Activated gamma-delta T cell treated with anti-CD3 and anti-CD28 coated beads, Interleukin-2, amount 50 U/mL, for 16 hours (primary cell): ENCODE measurements around the gene PPARGC1A.

Source experiments
- DNase-seq: peaks from one replicate; pipeline ENCODE4 v3.0.0-alpha.2; 2020; ENCODE audit warnings: low read depth

PPARGC1A gene

GRCh38 chr4:23773884-23774636, 115.8 kb downstream of the PPARGC1A start:
- DNase-seq, result no peak

GRCh38 chr4:23770011-23770410, 119.8 kb downstream of the PPARGC1A start:
- no peak for DNase-seq

- DNase-seq, result no peak
These were observed 120.4 kb downstream of the PPARGC1A start for GRCh38 chr4:23769406-23769805.

GRCh38 chr4:23768541-23768940, 121.3 kb downstream of the PPARGC1A start:
- no peak for DNase-seq

GRCh38 chr4:23766344-23766743, 123.5 kb downstream of the PPARGC1A start:
- no peak for DNase-seq

- no peak for DNase-seq
These were observed 126.3 kb downstream of the PPARGC1A start for GRCh38 chr4:23763559-23763958.

GRCh38 chr4:23762551-23762950, 127.3 kb downstream of the PPARGC1A start:
- no peak for DNase-seq

GRCh38 chr4:23759066-23759465, 130.8 kb downstream of the PPARGC1A start:
- DNase-seq, result no peak

GRCh38 chr4:23754688-23755087, 135.2 kb downstream of the PPARGC1A start:
- DNase-seq, result no peak

- DNase-seq, result no peak
These were observed 139.7 kb downstream of the PPARGC1A start for GRCh38 chr4:23750125-23750524.

GRCh38 chr4:23747281-23747735, 142.5 kb downstream of the PPARGC1A start:
- DNase-seq, result no peak

- no peak for DNase-seq
These were observed 143.2 kb downstream of the PPARGC1A start for GRCh38 chr4:23746672-23747071.

- DNase-seq, result no peak
These were observed 143.8 kb downstream of the PPARGC1A start for GRCh38 chr4:23746027-23746426.

GRCh38 chr4:23745377-23745776, 144.5 kb downstream of the PPARGC1A start:
- DNase-seq, result no peak
